GM06990 (cell line): Measurements from ENCODE around the gene BOLA1.

Source experiments
- DNase-seq: peaks from one replicate; pipeline ENCODE4 v3.0.0-alpha.2; 2011; ENCODE audit not compliant: insufficient read length; ENCODE audit errors: extremely low read depth
- H3K27me3 ChIP-seq: replicated peaks from 2 replicates; pipeline ENCODE4 v1.6.0; 2011; ENCODE audit warnings: low read length; ENCODE audit not compliant: control insufficient read depth, insufficient read depth
- H3K36me3 ChIP-seq: 2 replicates; pipeline ENCODE4 v1.5.1; 2011; ENCODE audit warnings: low read length; ENCODE audit not compliant: control insufficient read depth, insufficient read depth
- H3K4me3 ChIP-seq: replicated peaks from 2 replicates; pipeline ENCODE4 v1.5.1; 2011; ENCODE audit warnings: low read depth, mild to moderate bottlenecking, control low read depth, low read length
- TF ChIP-seq, protein P1 (sequence below): IDR thresholded peaks from 2 replicates; pipeline ENCODE4 v1.5.1; 2011; ENCODE audit warnings: low read length, control low read depth, mild to moderate bottlenecking, inconsistent platforms; ENCODE audit not compliant: insufficient read depth, poor library complexity, severe bottlenecking

BOLA1 gene

DNA sequence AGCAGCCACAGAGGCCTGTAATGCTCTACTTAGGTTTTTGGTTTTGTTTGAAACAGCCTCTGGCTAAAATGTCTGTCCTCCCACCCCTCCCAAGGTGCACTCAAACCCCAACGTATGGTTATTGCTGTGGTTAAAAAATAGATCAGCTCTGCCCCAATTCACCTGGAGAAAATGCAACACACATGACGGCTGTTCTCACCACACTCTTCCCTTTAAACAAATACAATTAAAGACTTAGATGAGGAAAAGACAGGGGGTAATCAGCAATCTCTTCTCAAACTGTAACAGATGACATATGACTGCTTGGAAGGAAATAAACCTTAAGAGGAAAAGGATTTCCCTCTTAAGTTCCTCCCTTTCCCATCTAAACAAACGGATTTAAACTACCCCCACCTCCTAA, 43.5 kb downstream of the BOLA1 start:
- TF ChIP-seq, protein P1, sequence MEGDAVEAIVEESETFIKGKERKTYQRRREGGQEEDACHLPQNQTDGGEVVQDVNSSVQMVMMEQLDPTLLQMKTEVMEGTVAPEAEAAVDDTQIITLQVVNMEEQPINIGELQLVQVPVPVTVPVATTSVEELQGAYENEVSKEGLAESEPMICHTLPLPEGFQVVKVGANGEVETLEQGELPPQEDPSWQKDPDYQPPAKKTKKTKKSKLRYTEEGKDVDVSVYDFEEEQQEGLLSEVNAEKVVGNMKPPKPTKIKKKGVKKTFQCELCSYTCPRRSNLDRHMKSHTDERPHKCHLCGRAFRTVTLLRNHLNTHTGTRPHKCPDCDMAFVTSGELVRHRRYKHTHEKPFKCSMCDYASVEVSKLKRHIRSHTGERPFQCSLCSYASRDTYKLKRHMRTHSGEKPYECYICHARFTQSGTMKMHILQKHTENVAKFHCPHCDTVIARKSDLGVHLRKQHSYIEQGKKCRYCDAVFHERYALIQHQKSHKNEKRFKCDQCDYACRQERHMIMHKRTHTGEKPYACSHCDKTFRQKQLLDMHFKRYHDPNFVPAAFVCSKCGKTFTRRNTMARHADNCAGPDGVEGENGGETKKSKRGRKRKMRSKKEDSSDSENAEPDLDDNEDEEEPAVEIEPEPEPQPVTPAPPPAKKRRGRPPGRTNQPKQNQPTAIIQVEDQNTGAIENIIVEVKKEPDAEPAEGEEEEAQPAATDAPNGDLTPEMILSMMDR: no peak
- Histone ChIP-seq H3K36me3 (peaks cover 9% of the 10 kb centered on the region), H3K4me3 (no peak overlapping the region), H3K27me3 (no peaks in the 10 kb centered on the region)
- no peak for DNase-seq

DNA sequence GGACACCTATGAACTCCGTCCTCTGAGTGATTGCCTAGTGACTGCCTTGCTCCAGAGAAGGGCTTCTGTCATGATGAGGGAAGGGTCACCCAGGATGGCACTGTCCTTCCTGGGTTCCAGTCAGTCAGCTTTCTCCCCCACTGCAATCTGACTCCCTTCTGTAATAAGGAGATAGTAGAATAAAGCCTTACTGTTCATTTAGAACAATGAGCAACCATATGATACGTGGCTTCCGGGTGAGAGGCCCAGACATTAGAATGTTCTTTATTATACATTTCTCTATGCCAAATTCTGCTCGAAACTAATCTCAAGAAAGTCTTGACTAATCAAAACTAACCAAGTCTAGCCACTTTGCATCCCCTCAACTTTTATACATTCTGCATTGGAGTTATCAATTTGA, 45.8 kb downstream of the BOLA1 start:
- TF ChIP-seq, protein P1: no peak
- DNase-seq: no peak
- no peak overlapping the region for H3K4me3 ChIP-seq
- H3K36me3 ChIP-seq: peaks cover 15% of the 10 kb centered on the region
- H3K27me3 ChIP-seq: no peaks in the 10 kb centered on the region

DNA sequence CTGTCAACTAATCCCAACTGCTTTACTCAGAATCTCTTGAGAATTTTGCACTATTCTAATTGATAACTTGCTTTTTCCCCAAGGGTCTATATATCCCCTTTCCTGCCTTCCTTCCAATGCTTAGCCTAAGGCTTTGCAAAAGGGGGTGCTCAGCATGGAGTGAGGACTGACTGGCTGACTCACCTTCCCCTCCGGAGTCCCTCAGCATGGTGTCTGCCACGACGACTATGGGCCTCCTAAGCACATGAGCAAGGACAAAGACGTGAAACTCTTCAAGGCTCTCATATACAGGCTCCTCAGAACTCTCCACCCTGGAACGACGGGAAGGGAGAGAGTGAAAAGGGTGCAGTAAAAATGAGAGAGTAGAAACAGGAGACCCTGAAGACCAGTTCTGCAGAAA, 50.5 kb downstream of the BOLA1 start:
- Histone ChIP-seq H3K27me3 (no peaks in the 10 kb centered on the region), H3K36me3 (peaks cover 7% of the 10 kb centered on the region), H3K4me3 (no peak overlapping the region)
- no peak for DNase-seq
- TF ChIP-seq, protein P1: no peak
